Stomach (tissue), 4 donors: ENCODE results near the gene PARVB.

Source experiments
- CTCF ChIP-seq, 7 experiments: fragments of 450-650 bp in 4 of 7; fragments of 200-600 bp in 3 of 7; sonication (generic) in 3 of 7; IDR thresholded peaks; one replicate each; pipeline ENCODE4 v1.5.1; 2016 to 2019; ENCODE audit warnings: antibody characterized with exemption in 7 of 7, control low read depth in 2 of 7, mild to moderate bottlenecking in 1 of 7
- POLR2A ChIP-seq, 4 donors: fragments of 450-650 bp; IDR thresholded peaks; one replicate each; pipeline ENCODE4 v1.6.1; 2016; ENCODE audit warnings: antibody characterized with exemption in 4 of 4, control low read depth in 2 of 4, mild to moderate bottlenecking in 1 of 4, moderate library complexity in 1 of 4
- POLR2AphosphoS5 ChIP-seq, 3 donors: sonication (generic); formaldehyde crosslinking; IDR thresholded peaks; one replicate each; pipeline ENCODE4 v1.6.1; 2016; ENCODE audit warnings: antibody characterized with exemption in 3 of 3

- TF ChIP-seq CTCF (IDR thresholded peaks at IDR 0.05) (no peak), POLR2A (IDR thresholded peaks at IDR 0.05) (no peak), POLR2AphosphoS5 (IDR thresholded peaks at IDR 0.05) (no peak)
Measured at GRCh38 chr22:44030051-44030701, 6.1 kb downstream of the PARVB start.
